OCI-M2 (cell line): ENCODE results near the gene FBXL4.

Source experiments
- DNase-seq: peaks from one replicate; lab custom pipeline; 2025; ENCODE audit not compliant: unreplicated experiment; lab: John Stamatoyannopoulos, UW

FBXL4 gene

DNA sequence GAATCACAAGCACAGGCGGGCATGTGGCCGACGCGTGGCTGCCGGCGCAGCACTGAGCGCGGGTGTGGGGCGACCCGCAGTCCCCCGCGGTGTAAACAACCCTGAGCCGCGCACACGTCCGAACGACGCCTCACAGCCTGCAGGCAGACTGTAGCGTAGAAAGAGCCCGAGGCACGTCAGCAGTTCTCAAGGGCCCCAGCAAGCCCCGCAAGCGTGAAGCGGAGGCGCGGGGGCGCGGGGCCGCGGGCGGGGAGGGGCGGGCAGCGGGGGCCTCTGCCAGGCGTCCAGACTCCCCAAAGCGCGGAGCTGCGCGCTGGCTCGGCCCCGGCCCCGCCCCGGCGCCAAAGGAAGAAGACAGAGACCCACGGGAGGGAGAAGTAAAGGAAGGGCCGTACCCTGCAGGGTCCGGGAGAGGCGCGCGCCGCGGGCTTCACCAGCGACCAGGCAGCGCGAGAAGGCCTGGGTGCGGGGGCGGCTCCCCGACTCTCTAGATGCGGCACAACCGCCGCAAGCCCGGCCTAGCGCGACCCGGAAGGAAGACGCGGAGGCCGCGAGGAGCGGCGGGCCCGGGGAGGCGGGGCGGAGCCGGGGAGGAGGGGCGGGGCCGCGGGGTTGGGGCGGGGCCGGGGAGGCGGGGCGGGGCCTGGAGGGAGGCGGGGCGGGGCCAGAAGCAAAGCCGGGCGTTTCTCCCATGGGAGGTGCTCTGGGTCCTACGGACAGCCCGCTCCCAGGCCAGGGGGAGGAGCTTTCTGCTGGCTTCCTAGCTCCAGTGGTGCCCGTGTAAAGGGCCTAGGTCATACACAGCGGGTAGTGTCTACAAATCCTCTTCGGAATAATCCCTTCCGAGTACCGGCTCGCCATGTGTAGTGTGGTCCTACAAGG lies at the start of gene FBXL4:
TSS of gene FBXL4 (minus strand) at position 536 of the 882 bp plus-strand sequence. CDS start 20,958 bp downstream, outside the sequence.
- peak; percentile 67 for DNase-seq

- DNase-seq: no peak
Observed at GRCh38 chr6:98995116-98995515, 47.4 kb upstream of the FBXL4 start.

- DNase-seq: no peak
Observed at GRCh38 chr6:98992535-98992934, 44.8 kb upstream of the FBXL4 start.

DNA sequence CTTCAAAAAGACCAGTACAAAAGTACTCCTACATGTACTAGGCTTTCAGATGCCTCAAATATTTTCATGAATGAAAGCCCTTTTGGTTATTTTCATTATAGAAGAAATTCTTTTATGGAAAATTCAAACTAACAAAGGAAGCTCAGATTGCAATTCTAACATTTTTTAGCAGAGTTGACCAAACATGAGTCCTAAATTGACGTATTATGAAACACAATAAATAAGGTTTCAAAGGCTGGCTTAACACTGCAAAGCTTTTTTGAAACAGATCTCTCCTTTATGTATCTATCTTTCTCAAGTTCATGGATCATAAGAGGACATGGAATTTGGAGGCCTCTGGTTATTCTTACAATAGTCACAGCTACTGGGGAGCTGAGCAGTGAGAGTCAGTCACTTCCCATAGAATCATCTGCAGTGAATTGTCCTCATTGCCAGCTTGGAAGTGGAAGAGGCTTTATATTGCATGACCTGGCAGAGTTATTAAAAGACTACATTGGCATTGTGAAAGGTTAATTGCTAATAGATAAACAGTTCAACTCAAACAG lies 38.4 kb upstream of the FBXL4 start:
- DNase-seq: no peak

- DNase-seq: no peak
Observed at GRCh38 chr6:98985391-98985790, 37.6 kb upstream of the FBXL4 start.

GRCh38 chr6:98984121-98984520 lies 36.4 kb upstream of the FBXL4 start:
- no peak for DNase-seq

DNA sequence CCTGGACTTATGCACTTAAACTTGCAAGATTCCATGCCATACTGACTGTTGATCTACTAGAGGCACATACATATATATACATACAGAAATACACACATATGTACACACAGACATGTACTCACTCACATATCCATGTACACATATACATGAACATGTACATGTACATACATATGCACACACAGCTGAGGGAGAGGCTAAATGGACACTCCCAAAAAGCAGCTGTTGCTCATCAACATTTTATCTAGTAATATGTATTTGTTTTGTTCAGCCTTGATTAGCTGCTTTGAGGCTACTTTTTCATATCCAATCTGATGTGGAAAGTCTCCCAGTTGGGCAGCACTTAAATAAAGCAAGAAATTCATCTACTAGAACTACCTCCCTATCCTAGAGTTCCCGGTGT lies 33.7 kb upstream of the FBXL4 start:
- no peak for DNase-seq

- DNase-seq: no peak
Observed at GRCh38 chr6:98980819-98981218, 33.1 kb upstream of the FBXL4 start.

- DNase-seq: no peak
Observed at GRCh38 chr6:98977671-98978292, 30.0 kb upstream of the FBXL4 start.

DNA sequence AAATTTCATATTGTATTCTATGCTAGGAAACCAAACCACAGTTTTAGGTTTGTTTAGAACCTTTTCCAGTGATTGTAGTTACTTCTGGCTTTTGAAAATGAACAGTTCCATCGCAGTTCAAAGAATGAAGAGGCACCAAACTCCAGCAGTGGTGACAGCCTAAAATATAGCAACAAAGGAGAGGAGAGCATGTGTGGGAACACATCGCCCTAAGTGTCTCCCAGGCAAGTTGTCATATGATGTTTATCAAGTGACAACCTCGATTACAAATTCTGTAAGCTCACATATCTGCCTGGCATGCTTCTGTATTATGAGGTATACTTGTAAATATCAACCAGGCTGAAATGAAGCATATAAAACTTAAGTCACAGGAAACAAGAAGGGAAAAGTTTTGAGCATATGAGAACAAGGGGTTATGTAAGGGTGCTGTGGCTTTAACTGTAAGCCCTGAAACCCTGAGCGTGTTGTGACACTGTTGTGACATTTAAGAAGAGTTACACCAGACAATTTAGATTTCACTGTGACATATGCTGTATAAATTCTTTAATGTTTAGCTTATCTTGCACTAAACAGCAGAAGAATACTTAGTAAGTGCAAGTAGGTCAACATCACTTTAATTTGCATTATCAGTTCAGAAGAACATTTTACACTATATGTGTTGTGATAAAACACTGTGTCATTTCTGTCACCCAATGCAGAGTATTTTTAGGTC lies 29.1 kb upstream of the FBXL4 start:
- no peak for DNase-seq

DNA sequence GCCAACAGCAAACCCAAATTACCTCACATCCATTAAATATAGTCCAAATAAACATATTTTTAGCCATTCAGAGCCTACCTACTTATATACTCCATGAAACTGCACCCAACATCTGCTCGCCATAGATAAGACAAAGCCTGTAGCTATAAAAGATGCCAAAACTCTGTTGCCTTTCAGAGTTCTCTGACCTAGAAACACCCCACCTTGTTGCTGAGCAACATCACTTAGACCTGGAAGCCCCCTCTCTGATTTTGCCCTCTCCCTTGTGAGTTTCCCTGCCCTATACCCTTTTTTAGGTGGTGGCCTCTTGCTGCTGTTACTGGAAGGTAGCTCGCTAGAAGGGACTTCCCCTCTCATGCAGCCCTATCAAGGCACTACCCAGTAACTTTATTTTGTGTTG lies 27.7 kb upstream of the FBXL4 start:
- no peak for DNase-seq

DNA sequence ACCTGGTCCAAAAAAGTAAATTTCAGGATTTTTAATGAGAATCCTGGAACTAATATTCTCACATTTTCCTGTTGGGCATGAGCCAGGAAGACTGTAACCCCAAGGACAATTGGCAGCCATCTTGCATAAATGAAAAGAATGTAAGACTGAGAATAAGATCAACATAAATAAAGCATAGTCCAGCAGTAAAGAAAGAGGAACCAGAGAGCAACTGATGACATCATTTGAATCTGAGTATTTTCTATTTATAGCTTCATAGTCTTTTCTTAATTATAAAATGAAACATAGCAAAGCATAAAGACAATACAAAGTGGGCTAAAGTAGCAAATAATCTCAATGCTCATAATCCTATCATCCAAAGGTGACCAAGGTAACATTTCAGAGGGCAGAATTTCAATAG lies 26.6 kb upstream of the FBXL4 start:
- no peak for DNase-seq

GRCh38 chr6:98973571-98973970 lies 25.8 kb upstream of the FBXL4 start:
- no peak for DNase-seq

- no peak for DNase-seq
Observed at GRCh38 chr6:98971303-98971702, 23.6 kb upstream of the FBXL4 start.

DNA sequence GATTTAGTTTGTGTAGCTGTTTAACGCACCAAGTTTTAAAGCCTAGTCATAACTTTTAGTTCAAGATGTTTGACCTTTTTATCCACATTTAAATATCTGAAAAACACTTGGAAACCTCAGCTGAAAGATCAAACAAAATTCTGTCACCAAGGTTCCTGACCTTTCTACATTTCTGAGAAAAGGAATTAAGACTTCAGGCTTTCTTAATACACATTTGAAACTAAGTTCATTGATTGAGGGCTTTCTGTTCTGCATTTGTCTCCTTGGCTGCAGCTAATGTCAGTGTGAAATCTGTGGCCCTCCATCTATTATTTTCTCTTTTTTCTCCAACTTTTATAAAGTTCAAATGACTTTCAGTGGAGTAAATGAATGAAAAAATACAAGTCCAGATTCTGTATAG lies 22.7 kb upstream of the FBXL4 start:
- no peak for DNase-seq

DNA sequence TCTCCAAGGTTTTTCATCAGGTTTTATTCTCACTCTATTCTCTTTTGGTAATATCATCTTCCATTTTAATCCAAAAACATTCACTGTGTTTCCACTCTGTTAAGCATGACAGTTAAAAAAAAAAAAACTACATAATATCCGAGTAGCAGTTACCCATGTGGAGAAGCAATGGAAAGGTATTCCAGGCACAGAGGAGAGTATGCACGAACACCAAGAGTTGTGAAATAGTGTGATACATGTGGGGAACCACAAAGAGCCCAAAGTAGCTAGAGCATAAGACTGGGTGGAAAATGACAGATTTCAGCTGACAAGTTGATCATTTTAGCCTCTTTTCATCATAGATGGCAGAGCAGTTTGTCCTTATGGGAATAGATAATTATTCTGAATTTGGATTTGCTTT lies 19.9 kb upstream of the FBXL4 start:
- no peak for DNase-seq

GRCh38 chr6:98959631-98960030 lies 11.9 kb upstream of the FBXL4 start:
- DNase-seq: no peak

DNA sequence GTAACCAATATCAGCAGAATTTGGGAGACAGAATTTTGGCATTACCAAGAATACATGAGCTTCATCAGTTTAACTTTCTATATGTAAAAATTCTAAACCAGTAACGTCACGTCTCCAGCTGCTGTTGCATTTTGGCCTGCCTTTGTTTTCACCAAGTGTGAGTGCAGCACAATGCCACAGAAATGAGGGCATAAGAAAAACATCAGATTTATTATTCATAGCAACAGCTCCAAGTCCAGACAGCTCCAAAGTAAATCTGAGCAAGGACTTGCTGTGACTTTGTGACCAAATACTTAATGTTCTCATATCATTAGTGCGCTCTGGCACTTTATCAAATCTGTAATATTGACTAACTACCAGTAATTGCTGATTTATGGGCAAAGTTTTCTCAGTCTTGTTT lies 11.0 kb upstream of the FBXL4 start:
- no peak for DNase-seq

- no peak for DNase-seq
Observed at GRCh38 chr6:98957450-98957849, 9.7 kb upstream of the FBXL4 start.

DNA sequence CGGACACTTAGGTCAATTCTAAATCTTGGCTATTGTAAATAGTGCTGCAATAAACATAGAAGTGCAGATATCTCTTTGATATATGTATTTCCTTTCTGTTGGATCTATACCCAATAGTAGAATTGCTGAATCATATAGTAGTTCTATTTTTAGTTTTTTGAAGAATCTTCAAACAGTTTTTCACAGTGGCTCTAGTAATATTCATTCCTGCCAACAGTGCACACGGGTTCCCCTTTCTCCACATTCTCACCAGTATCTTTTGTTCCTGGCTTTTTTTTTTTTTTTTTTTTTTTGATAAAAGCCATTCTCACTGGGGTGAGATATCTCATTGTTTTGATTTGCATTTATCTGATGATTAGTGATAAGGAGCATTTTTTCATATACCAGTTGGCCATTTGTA lies 1.8 kb upstream of the FBXL4 start:
- DNase-seq: no peak

- no peak for DNase-seq
Observed at GRCh38 chr6:98946879-98947410, 801 bp downstream of the FBXL4 start.
